OCI-LY7 (cell line): ENCODE data around the gene ARHGAP24. TPM values are rescaled to one million over a fixed set of nuclear protein-coding genes. Genes with fewer than 3 reads are reported as not detected.

Experiments used
- BruUV-seq: library from RNA; stranded (reverse); fragments of 400-500 nt; replicated peaks from 2 replicates; lab custom pipeline; 2021; lab: Mats Ljungman, UMichigan
- CTCF ChIA-PET: fragments of 300-600 bp; sonication (Branson Sonifier 250); formaldehyde crosslinking; loops from one replicate; lab custom pipeline; 2022; ENCODE audit warnings: antibody characterized with exemption; ENCODE audit not compliant: unreplicated experiment; lab: Charles Lee
- POLR2A ChIA-PET: fragments of 300-600 bp; sonication (Branson Sonifier 250); formaldehyde crosslinking; loops from one replicate; lab custom pipeline; 2022; ENCODE audit warnings: antibody characterized with exemption; lab: Charles Lee
- DNase-seq: peaks from one replicate; pipeline ENCODE4 v3.0.0-alpha.2; 2015; ENCODE audit warnings: low spot score
- H2AFZ ChIP-seq: fragments of 200-600 bp; sonication (generic), shearing (Covaris generic); 2 replicates; pipeline ENCODE4 v1.6.1; 2014; ENCODE audit warnings: mild to moderate bottlenecking, antibody characterized with exemption, low read length, moderate library complexity
- H3K27ac ChIP-seq: fragments of 200-600 bp; sonication (generic); 2 replicates; pipeline ENCODE4 v1.5.1; 2014; ENCODE audit warnings: mixed run types, low read depth, mild to moderate bottlenecking, moderate library complexity, low read length, inconsistent platforms; ENCODE audit not compliant: poor library complexity, severe bottlenecking
- H3K36me3 ChIP-seq: fragments of 200-600 bp; sonication (generic); 2 replicates; pipeline ENCODE4 v1.6.1; 2014; ENCODE audit warnings: mild to moderate bottlenecking, antibody characterized with exemption, low read length, moderate library complexity, mixed read lengths; ENCODE audit not compliant: insufficient read depth
- H3K4me1 ChIP-seq: fragments of 200-600 bp; sonication (generic); 2 replicates; pipeline ENCODE4 v1.5.1; 2014; ENCODE audit warnings: mild to moderate bottlenecking, low read length; ENCODE audit not compliant: insufficient read depth, poor library complexity, severe bottlenecking
- H3K4me2 ChIP-seq: fragments of 200-600 bp; sonication (generic); 2 replicates; pipeline ENCODE4 v1.6.1; 2014; ENCODE audit warnings: mild to moderate bottlenecking, low read length
- H3K4me3 ChIP-seq: fragments of 200-600 bp; sonication (generic); 2 replicates; pipeline ENCODE4 v1.5.1; 2014; ENCODE audit warnings: mild to moderate bottlenecking, low read depth, low read length; ENCODE audit not compliant: poor library complexity, severe bottlenecking
- H3K79me2 ChIP-seq: fragments of 200-600 bp; sonication (generic); 2 replicates; pipeline ENCODE4 v1.6.1; 2016; ENCODE audit warnings: low read depth, mild to moderate bottlenecking, low read length, moderate library complexity, mixed read lengths; ENCODE audit not compliant: insufficient read depth
- H3K9me2 ChIP-seq: fragments of 200-600 bp; sonication (generic); 2 replicates; pipeline ENCODE4 v1.6.1; 2016; ENCODE audit warnings: mild to moderate bottlenecking, low read length, mixed read lengths; ENCODE audit not compliant: insufficient read depth
- H3K9me3 ChIP-seq: fragments of 200-600 bp; sonication (generic); 2 replicates; pipeline ENCODE4 v1.6.1; 2014; ENCODE audit warnings: mild to moderate bottlenecking, mixed run types, low read length, mixed read lengths
- H4K20me1 ChIP-seq: fragments of 200-600 bp; sonication (generic); 2 replicates; pipeline ENCODE4 v1.6.1; 2014; ENCODE audit warnings: mild to moderate bottlenecking, antibody characterized with exemption, low read length, moderate library complexity, mixed read lengths; ENCODE audit not compliant: insufficient read depth
- EZH2phosphoT487 ChIP-seq: fragments of 200-600 bp; sonication (generic); IDR thresholded peaks from 2 replicates; pipeline ENCODE4 v1.6.1; 2018; ENCODE audit warnings: low read depth, borderline replicate concordance, mild to moderate bottlenecking, mixed run types, antibody characterized with exemption, low read length, moderate library complexity, mixed read lengths
- intact Hi-C: fragments of 100-400 bp; cut with micrococcal nuclease; formaldehyde crosslinking; loops from one replicate; pipeline ENCODE4 v1.10.0; 2022; ENCODE audit not compliant: unreplicated experiment
- total RNA-seq, 2 experiments: library from RNA; depleted of rRNA in 1 of 2; stranded (reverse); fragments of >200 nt in 1 of 2; shearing (Covaris generic) in 1 of 2; gene quantifications; 2 replicates each; pipeline ENCODE4 v1.2.3, GENCODE V29; 2014 to 2022
- TF ChIP-seq, protein P1 (sequence below): fragments of 200-600 bp; sonication (generic); conservative IDR thresholded peaks from 2 replicates; pipeline ENCODE4 v1.5.1; 2014; ENCODE audit warnings: mild to moderate bottlenecking, antibody characterized with exemption, low read length, moderate library complexity, mixed read lengths

The ARHGAP24 gene
- total RNA-seq, 2 experiments from 2014 or later = 0.88 to 4.4 TPM

- ChIA-PET CTCF (no interaction called here), POLR2A (no interaction called here)
- Histone ChIP-seq H3K4me3 (no peak overlapping the region), H3K4me1 (no peaks in the 10 kb centered on the region), H3K36me3 (no peaks in the 10 kb centered on the region), H3K27ac (no peak overlapping the region), H4K20me1 (no peaks in the 10 kb centered on the region), H2AFZ (no peak overlapping the region), H3K4me2 (no peak overlapping the region), H3K9me3 (no peaks in the 10 kb centered on the region), H3K9me2 (no peaks in the 10 kb centered on the region), H3K79me2 (no peaks in the 10 kb centered on the region)
- no TSS peak for BruUV-seq
- no peak for DNase-seq
- intact Hi-C loops = no loop called here
- no peak for TF ChIP-seq EZH2phosphoT487
- TF ChIP-seq, protein P1, sequence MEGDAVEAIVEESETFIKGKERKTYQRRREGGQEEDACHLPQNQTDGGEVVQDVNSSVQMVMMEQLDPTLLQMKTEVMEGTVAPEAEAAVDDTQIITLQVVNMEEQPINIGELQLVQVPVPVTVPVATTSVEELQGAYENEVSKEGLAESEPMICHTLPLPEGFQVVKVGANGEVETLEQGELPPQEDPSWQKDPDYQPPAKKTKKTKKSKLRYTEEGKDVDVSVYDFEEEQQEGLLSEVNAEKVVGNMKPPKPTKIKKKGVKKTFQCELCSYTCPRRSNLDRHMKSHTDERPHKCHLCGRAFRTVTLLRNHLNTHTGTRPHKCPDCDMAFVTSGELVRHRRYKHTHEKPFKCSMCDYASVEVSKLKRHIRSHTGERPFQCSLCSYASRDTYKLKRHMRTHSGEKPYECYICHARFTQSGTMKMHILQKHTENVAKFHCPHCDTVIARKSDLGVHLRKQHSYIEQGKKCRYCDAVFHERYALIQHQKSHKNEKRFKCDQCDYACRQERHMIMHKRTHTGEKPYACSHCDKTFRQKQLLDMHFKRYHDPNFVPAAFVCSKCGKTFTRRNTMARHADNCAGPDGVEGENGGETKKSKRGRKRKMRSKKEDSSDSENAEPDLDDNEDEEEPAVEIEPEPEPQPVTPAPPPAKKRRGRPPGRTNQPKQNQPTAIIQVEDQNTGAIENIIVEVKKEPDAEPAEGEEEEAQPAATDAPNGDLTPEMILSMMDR = no peak
Observed at GRCh38 chr4:85767649-85768048, 292.7 kb downstream of the ARHGAP24 start.

GRCh38 chr4:85769009-85769408 is 294.1 kb downstream of the ARHGAP24 start:
- Histone ChIP-seq H3K9me3 (no peaks in the 10 kb centered on the region), H3K27ac (no peak overlapping the region), H3K79me2 (no peaks in the 10 kb centered on the region), H4K20me1 (no peaks in the 10 kb centered on the region), H2AFZ (no peak overlapping the region), H3K9me2 (no peaks in the 10 kb centered on the region), H3K4me2 (no peak overlapping the region), H3K4me3 (no peak overlapping the region), H3K4me1 (no peaks in the 10 kb centered on the region), H3K36me3 (no peaks in the 10 kb centered on the region)
- CTCF ChIA-PET = no interaction called here
- BruUV-seq = no TSS peak
- POLR2A ChIA-PET = interaction anchor here (0.7 kb wide), 1 partner anchor 113 kb away, joined by 4 read pairs; no protein-coding TSS in a partner anchor
- no peak for TF ChIP-seq EZH2phosphoT487
- TF ChIP-seq, protein P1 = no peak
- intact Hi-C loops = no loop called here
- DNase-seq = no peak

DNA sequence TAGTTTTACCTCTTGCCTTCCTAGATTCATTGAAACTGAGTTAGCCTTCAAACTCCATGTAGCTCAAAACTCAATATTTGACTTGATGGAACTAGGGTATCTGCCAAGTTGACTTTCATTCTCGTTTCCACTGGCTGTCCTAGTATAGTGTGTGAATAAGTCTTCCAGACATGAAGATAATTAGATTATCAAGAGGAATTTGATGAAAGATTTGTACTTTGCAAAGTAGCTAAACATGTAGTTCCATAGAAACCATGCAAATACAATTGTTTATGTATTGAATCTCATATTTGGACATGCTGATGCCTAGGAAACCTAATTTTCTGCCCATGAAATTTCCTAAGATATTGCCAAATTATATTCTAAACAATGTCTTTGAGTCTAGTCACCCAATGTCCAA is 297.5 kb downstream of the ARHGAP24 start:
- Histone ChIP-seq H3K4me1 (peaks cover 3% of the 10 kb centered on the region), H3K79me2 (no peaks in the 10 kb centered on the region), H3K36me3 (no peaks in the 10 kb centered on the region), H3K9me2 (no peaks in the 10 kb centered on the region), H2AFZ (no peak overlapping the region), H3K9me3 (no peaks in the 10 kb centered on the region), H3K27ac (no peak overlapping the region), H4K20me1 (no peaks in the 10 kb centered on the region), H3K4me3 (no peak overlapping the region), H3K4me2 (no peak overlapping the region)
- ChIA-PET CTCF (no interaction called here), POLR2A (interaction anchor here (0.6 to 1.2 kb wide), 2 partner anchors 16 to 66 kb away, joined by 4 read pairs; no protein-coding TSS in a partner anchor)
- intact Hi-C loops = no loop called here
- no peak for DNase-seq
- BruUV-seq = no TSS peak
- TF ChIP-seq EZH2phosphoT487 = no peak
- TF ChIP-seq, protein P1 = no peak
